Mononuclear cell (primary cell): Measurements from ENCODE around the gene EYA2. TPM values are rescaled to one million over a fixed set of nuclear protein-coding genes. Genes with fewer than 3 reads are reported as not detected.
"Not testable (repeated sequence)": the region's sequence is repeated elsewhere in the genome, so short reads cannot be mapped to it uniquely, and the experiment has no call there.

Source experiments
- H3K27me3 ChIP-seq: 2 replicates; pipeline ENCODE4 v1.6.0; 2011; ENCODE audit warnings: low read length, control low read depth; ENCODE audit not compliant: insufficient read depth
- H3K4me1 ChIP-seq: 2 replicates; pipeline ENCODE4 v1.5.1; 2011; ENCODE audit warnings: mild to moderate bottlenecking, low read length, control low read depth; ENCODE audit not compliant: insufficient read depth
- H3K4me3 ChIP-seq: 2 replicates; pipeline ENCODE4 v1.5.1; 2011; ENCODE audit warnings: mild to moderate bottlenecking, low read length, moderate library complexity
- H3K9me3 ChIP-seq: 2 replicates; pipeline ENCODE4 v1.5.1; 2011; ENCODE audit warnings: low read depth, mild to moderate bottlenecking, control low read depth, low read length
- total RNA-seq: library from RNA; depleted of rRNA; stranded (reverse); fragments of >200 nt; gene quantifications from one replicate; pipeline ENCODE4 v1.2.3, GENCODE V29; 2012

Gene EYA2
- total RNA-seq, 1 donor = 0.10 TPM

DNA sequence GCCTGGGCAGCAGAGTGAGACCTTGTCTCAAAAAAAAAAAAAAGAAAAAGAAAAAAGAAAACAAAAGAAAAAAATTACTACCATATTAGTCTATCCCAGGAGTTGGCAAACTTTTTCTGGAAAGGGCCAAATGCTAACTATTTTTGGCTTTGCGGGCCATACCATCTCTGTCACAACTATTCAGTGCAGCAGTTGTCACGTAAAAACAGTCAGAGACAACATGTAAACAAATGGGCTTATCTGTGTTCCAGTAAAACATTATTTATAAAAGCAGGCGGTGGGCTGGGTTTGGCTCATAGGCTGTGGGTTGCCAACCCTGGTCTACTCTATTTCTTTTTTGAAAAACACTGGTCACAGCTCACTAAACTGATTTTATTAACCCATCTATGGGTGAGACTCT, 53.4 kb downstream of the EYA2 start:
- Histone ChIP-seq H3K4me1 (no peaks in the 10 kb centered on the region), H3K9me3 (no peaks in the 10 kb centered on the region), H3K27me3 (no peaks in the 10 kb centered on the region), H3K4me3 (no peak overlapping the region)

DNA sequence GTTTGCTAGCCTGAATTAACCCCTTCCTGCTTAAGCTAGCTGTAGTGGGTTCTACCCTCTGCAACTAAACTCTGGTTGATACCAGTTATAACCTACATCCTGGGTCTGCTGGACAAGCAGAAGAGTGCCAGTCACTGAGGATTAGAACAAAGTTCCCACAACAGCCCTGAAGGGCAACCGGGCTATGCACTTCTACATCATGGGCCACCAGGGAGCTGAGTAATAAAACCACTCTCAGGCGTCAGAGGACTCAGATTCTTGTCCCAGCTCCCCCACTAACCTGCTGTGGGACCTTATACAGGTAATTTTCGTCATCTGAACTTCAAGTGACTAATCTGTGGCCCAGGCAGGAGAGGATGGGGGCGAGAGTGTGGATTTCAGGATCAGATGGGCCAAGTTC, 56.8 kb downstream of the EYA2 start:
- no peak overlapping the region for H3K4me3 ChIP-seq
- no peaks in the 10 kb centered on the region for H3K9me3 ChIP-seq
- no peaks in the 10 kb centered on the region for H3K27me3 ChIP-seq
- H3K4me1 ChIP-seq = no peaks in the 10 kb centered on the region

DNA sequence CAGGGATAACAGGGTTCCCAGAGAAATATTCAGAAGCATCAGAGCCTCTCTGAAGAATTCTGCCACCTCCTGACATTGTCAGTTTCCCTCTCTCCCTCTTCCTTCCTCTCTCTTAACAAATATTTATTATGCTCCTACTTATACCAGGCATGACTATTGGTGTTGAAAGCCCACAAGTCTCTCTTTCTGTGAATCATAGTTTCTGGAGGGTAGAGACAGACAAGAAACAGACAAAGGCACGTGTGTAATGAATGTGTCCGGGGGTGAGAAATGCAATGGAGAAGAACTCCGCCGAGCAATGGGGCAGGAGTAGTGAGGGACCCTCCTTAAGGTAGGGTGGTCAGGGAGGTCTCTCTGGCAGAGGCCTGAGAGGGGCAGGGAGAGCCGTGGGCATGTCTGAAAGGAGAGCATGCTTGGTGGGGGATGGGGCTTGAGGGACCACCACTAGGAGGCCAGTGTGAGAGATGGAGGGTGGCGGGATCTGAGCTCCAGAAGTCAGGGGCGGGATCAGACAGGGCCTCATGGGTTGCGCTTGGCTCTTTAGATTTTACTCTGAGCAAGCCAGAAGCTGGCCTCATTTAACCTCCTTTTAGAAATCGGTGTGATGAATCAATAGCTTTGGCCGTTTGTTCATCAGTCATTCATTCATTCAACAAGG, 57.3 kb downstream of the EYA2 start:
- H3K9me3 ChIP-seq = no peaks in the 10 kb centered on the region
- no peaks in the 10 kb centered on the region for H3K27me3 ChIP-seq
- no peak overlapping the region for H3K4me3 ChIP-seq
- H3K4me1 ChIP-seq = no peaks in the 10 kb centered on the region

DNA sequence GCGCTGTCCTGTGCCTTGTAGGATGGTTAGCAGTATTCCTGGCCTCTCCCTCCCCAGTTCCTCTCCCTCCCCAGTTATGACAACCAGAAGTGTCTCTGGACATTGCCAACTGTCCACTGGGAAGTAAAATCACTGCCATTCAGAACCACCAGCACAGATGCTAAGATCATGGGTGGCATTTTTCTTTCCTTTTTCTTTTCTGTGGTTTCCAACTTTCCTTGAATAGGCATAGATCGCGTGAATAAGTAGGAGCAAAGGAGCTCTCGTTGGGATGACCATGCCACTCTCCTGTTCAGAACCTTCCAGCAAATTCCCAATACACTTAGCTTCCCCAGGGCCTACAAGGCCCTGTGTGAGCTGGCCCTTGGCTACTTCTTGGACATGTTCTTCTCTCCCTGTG, 59.0 kb downstream of the EYA2 start:
- Histone ChIP-seq H3K9me3 (no peaks in the 10 kb centered on the region), H3K27me3 (no peaks in the 10 kb centered on the region), H3K4me3 (no peak overlapping the region), H3K4me1 (no peaks in the 10 kb centered on the region)

DNA sequence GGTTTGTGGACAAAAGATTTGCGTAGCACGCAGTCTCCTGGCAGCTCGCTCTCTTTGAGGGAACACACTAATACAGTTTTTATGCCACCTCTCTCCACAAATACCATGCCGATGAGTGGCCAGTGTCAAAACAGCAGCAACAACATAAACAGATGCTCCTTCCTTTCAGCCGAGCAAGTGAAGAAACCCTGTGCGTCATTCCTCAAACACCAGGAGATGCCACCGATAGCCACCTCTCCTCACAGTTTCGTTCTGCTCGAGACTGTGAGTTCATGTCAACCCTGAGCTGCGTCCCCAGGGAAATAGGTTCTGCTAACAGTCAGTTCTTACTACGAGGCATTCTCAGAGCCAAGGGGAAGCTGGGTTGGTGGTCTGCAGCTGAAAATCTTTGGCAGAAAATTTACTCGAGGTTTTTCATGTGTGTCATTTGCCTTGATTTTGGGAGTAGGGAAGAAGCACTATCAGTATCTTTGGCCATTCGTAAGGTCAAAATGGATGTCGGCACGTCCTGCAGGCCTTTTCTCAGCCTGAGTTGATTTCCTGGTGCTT, 59.9 kb downstream of the EYA2 start:
- Histone ChIP-seq H3K4me3 (no peak overlapping the region), H3K27me3 (no peaks in the 10 kb centered on the region), H3K9me3 (no peaks in the 10 kb centered on the region), H3K4me1 (no peaks in the 10 kb centered on the region)

DNA sequence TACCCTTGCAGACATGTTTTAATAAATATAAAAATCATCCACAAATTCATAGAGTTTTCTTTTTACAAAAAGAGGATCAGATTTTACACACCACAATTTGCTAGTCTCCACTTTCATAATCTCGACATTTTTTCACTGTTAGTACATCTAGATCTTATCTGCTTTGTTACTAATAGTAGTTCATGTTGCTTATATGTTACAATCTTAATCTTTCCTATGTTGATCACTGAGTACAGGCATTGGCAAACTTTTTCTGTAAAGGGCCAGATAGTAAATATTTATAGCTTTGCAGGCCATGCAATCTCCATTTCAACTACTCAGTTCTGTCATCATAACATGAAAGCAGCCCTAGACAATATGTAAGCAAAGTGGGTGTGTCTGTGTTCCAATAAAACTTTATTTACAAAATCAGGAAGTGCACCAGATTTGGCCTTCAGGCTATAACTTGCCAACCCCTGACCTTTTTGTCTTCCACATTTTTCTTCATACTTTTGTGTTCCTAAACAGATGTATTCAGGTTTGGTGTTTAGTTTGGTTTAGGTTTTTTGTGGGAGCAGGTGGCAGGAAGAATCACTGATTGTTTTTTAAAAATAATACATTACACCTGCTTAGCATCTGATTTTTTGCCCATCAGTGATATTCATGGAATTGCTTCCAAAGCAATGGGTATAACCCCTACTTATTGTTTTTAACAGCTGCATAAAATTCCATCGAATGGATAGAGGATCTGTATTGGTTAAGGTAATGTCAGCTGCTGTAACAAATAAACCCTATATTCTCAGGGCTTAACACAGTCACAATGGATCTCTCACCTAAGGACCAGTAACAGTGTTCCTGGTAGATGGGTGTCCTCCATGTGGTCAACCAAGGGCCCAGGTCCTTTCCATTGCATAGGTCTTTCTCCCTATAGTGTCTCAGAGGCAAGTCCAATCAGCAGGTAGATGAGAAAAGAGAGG, 61.2 kb downstream of the EYA2 start:
- H3K27me3 ChIP-seq = no peaks in the 10 kb centered on the region
- no peak overlapping the region for H3K4me3 ChIP-seq
- H3K9me3 ChIP-seq = no peaks in the 10 kb centered on the region
- H3K4me1 ChIP-seq = no peaks in the 10 kb centered on the region

DNA sequence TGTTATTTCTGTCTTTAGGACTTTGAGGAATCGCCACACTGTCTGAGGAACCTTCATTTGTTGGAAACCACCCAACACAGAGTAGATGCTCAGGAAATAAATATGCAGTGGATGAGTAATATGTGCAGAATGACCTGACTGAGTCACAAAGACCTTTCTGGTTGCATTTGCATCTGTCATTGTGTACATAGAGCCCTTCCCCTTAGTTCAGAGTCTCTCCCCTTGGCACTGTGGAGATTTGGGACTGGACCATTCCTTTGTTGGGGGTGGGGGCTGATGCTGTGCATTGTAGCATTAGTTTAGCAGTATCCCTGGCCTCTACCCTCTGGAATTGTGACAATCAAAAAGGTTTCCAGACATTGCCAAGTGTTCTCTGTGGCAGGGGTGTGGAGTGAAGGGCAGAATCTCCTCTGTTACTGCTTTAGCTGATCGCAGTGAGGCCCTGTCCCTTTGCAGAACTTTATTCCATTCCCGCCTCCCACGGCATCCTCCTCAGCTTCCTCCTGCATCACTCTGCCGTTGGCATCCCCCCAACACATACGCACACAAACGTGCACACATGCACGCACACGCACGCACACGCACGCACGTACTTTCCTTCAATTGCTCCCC, 64.5 kb downstream of the EYA2 start:
- Histone ChIP-seq H3K4me3 (no peak overlapping the region), H3K4me1 (no peaks in the 10 kb centered on the region), H3K27me3 (no peaks in the 10 kb centered on the region), H3K9me3 (no peaks in the 10 kb centered on the region)

DNA sequence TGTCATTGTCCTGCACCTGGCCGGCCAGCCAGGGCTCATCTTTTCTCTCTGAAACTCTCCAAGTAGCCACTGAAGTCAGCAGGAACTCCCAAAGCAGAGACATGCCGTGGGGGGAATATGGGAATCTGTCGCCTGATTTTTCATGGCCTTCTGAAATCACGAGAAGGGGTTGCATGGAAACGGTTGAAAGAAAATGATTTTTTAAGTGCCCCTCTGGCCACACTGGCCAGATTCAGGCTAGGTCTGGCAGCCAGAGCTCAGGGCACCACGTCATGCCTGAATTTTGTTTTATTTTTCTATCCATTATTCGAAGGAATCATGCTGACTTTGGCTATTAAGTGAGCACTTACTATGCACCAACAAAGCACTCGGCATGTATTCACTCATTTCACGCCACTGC, 65.2 kb downstream of the EYA2 start:
- Histone ChIP-seq H3K4me3 (no peak overlapping the region), H3K9me3 (no peaks in the 10 kb centered on the region), H3K27me3 (no peaks in the 10 kb centered on the region), H3K4me1 (no peaks in the 10 kb centered on the region)

DNA sequence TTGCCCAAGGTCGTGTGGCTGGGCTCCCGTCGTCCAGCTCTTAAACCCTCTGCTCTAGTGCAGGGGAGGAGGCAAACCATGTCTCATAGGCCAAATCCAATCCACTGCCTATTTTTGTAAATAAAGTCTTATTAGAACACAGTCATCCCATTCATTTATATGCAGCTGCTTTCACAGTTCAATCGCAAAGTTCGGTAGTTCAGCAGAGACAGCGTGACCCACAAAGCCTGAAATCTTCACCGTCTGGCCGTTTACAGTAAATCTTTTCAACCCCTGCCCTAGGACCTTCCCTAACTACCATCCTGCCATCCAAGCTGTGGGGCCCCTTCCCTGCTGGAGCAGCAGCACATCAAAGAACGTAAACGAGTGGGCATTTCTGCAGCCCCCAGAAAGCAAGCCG, 65.9 kb downstream of the EYA2 start:
- Histone ChIP-seq H3K27me3 (no peaks in the 10 kb centered on the region), H3K4me3 (no peak overlapping the region), H3K9me3 (no peaks in the 10 kb centered on the region), H3K4me1 (no peaks in the 10 kb centered on the region)

DNA sequence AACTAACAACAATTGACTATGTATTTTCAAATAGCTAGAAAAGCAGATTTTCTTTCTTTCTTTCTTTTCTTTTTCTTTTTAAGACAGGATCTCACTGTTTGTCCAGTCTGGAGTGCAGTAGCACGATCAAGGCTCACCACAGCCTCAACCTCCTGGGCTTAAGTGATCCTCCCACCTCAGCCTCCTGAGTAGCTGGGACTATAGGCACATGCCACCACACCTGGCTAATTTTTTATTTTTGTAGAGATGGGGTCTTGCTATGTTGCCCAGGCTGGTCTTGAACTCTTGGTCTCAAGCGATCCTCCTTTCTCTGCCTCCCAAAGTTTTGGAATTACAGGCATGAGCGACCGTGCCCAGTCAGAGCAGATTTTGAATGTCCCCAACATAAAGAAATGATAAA, 67.3 kb downstream of the EYA2 start:
- H3K27me3 ChIP-seq, H3K9me3 ChIP-seq, H3K4me3 ChIP-seq, H3K4me1 ChIP-seq: not testable (repeated sequence)

DNA sequence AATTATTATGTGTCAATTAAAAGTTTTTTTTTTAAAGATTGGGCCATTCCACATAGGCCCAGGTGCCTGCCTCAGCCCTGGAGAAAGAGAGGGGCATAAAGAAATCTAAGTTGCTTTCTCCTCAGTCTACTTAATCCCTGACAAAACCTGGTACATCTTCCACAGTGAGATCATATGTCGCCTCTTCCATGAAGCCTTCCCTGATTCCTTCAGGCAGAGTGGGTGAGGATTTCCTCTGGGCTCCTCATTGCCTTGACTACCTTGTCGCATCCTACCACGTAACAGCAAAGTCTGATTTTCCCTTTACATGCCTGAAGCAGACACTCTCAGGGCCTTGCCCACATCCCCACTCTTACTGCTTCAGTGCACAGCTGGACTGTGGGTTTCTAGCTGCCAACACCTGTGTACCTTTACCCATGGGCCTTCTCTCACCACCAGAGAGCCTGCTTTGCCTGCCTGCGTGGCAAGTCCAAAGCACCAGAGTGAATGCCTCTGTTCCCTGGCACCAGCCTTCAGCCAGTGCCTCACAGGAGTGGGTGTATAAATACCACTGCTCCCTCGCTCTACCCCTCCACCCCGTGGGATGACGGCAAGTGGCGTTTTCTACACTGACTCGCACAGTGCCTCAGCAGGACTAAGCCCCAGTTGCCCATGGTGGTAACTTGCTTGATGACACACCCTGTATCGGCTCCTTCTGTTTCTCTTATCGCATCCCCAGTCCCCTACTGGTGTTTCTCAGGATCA, 68.0 kb downstream of the EYA2 start:
- Histone ChIP-seq H3K4me3 (no peak overlapping the region), H3K4me1 (no peaks in the 10 kb centered on the region), H3K9me3 (no peaks in the 10 kb centered on the region), H3K27me3 (no peaks in the 10 kb centered on the region)

DNA sequence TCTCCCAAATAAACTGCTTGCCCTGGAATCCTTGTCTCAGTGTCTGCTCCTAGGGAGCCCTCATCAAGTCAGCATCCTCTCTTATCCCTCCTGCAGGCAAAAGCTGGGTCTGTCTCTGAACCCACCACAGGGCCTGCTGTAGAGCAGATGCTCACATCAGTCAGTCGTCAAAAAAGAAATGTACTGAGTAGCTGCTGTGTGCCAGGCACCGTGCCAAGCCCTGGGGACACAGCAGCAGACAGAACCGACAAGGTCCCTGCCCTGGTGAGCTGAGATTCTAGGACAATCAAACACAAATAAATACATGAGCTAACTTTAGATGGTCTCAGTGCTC, 68.5 kb downstream of the EYA2 start:
- no peaks in the 10 kb centered on the region for H3K9me3 ChIP-seq
- no peaks in the 10 kb centered on the region for H3K4me1 ChIP-seq
- H3K4me3 ChIP-seq = no peak overlapping the region
- H3K27me3 ChIP-seq = no peaks in the 10 kb centered on the region

DNA sequence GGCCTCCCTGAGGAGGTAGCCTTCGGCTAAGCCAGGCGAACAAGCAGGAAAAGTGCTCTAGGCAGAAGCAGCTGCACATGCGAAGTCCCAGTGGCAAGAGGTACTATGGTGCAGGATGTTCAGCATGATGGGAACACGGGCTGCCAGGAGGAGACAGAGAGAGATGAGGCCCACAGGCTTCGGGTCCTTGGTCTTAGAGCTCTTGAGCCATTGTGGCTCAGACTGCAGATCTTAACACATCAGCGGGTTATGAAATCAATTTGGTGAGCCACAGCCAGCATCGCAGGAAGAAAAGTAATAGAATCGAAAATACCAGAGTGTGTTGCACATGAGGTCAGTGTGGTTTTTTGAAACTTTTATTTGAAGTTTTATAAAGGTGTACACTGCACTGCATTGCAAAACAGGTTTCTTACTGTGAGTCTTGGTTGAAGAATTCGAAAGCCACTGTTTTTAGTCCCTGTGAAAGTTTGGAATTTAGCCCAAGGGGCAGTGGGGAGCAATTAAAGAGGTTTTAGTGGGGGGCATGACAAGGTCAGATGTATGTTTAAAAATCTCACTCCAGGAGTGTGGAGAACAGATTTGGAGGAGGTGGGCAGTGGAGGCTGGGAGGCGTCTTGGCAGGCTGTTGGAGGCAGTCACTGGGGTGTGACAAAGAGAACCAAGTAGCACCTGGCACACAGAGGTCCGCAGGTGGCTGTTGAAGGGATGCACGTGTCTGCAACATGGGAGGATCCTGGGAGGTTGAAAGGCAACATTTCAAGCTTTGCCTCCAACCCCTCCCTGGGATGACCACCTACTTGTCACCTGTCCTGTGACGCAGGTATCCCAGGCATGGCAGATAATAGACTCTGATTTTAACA, 69.3 kb downstream of the EYA2 start:
- Histone ChIP-seq H3K4me3 (no peak overlapping the region), H3K4me1 (no peaks in the 10 kb centered on the region), H3K27me3 (no peaks in the 10 kb centered on the region), H3K9me3 (no peaks in the 10 kb centered on the region)
